ENCODE measurements around the gene PRRC2A.

Gene PRRC2A

DNA sequence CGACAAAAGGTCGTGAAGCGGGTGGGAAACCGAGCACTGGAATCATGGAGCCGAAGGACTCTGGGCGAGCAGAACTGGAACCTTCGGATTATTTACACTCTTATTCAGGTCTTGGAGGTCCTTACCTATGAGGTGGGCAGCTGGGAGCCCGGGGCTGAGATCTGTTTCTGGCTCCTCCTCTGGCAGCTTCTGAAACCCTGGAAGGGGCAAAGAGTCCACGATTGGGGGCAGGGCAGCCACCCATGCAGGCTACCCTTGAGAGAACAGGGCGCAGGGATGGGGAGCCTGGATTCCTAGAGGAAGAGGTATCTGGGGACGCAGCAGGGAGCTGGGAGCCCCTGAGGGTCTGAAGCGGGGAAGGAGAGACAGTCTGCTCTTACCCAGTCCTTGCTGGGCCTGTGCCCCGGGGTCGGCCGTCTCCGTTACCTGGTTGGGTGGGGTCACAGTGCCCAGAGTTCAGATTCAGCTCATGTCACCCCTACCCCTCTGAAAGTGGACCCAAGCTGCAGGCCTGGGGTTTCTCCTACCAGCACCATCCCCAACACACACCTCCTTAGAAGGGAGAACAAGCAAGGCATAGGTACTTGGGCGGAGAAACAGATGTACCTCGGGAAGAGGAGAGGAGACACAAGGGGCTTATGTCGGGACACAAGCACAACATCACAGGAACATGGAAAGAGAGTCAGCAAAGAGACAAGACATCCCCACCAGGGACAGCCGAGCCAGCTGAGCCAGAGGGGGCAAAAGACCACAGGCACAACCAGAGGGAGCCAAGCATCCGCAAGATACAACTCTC, 38.9 kb upstream of the PRRC2A start:
- Histone ChIP-seq H3K36me3 (replicated peaks in 1 of 2; ENCODE audit: control insufficient read depth in 2 of 2, insufficient read depth in 2 of 2, low read length in 2 of 2) (no peaks in the 10 kb centered on the region), H3K4me2 (ENCODE audit: insufficient read depth, low read length, poor library complexity, severe bottlenecking) (peak overlapping the region; percentile 96), H3K4ac (ENCODE audit: low read length) (no peak overlapping the region), H3K27ac (replicated peaks; ENCODE audit: low read length) (no peak overlapping the region), H4K91ac (ENCODE audit: low read depth, low read length, poor library complexity) (no peak overlapping the region), H3K18ac (ENCODE audit: low read length) (peak overlapping the region; percentile 97), H3K79me1 (ENCODE audit: low read depth, low read length) (no peaks in the 10 kb centered on the region), H2BK5ac (ENCODE audit: low read length) (no peak overlapping the region), H2AK5ac (ENCODE audit: low read depth, low read length) (peak overlapping the region; percentile 95), H2BK120ac (ENCODE audit: low read depth, low read length) (no peak overlapping the region), H2AFZ (ENCODE audit: low read length) (peak overlapping the region; percentile 100), H2BK12ac (ENCODE audit: low read length) (no peak overlapping the region), H4K8ac (ENCODE audit: low read depth, low read length) (no peak overlapping the region), H3K4me3 (ENCODE audit: low read length in 2 of 2) (peak overlapping the region; percentile 63 to 96), H3K27me3 (ENCODE audit: control insufficient read depth in 3 of 3, insufficient read depth in 3 of 3, low read depth in 1 of 3, low read length in 3 of 3) (peaks cover 0 to 42% (median 12%) of the 10 kb centered on the region in 3 experiments), H3K9me3 (replicated peaks in 1 of 2; ENCODE audit: control insufficient read depth in 2 of 2, insufficient read depth in 1 of 2, low read depth in 1 of 2, low read length in 2 of 2) (no peaks in the 10 kb centered on the region), H3K23ac (ENCODE audit: low read depth, low read length, poor library complexity) (peak overlapping the region; percentile 97), H3K9ac (ENCODE audit: low read depth, low read length, poor library complexity) (peak overlapping the region; percentile 39), H2BK15ac (ENCODE audit: low read length) (peak overlapping the region; percentile 79), H3K14ac (ENCODE audit: low read length) (peak overlapping the region; percentile 75), H3K4me1 (ENCODE audit: control insufficient read depth in 2 of 2, insufficient read depth in 1 of 2, low read depth in 1 of 2, low read length in 2 of 2) (peaks cover 2 to 9% of the 10 kb centered on the region in 2 donors)
- peak; percentile 18 for DNase-seq (ENCODE audit: low spot score)
- no CpG with 5 or more reads among the region's 21 CpGs for WGBS, 2 donors (ENCODE audit: extremely low coverage in 2 of 2, insufficient read length in 2 of 2, insufficient replicate concordance in 1 of 2)

DNA sequence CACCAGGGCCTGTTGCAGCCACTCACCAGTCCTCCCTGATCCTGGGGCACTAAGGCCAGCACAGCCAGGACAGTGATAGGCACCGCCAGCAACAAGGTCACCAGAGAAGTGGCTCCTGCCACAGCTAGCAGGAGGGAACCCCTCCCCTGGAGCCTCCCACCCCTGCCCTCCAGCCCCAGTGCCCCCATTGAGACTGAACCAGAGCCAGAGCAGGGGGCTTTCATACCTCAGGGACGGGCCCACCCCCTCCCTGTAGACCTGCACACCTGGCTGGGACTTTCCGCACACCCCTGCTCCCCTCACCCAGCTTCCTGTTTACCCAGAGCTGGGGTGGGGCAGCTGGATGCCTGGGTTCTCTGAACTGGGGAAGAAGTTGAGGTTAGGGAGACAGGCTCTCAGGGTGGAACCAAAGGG, 38.3 kb upstream of the PRRC2A start, which contains the start of gene LTB:
LTB (minus strand) TSS at position 195 of the 414 bp plus-strand sequence; CDS start at position 188, 7 bp downstream.
- H4K8ac ChIP-seq (ENCODE audit: low read depth, low read length), result no peak within 1 kb of the TSS
- peaks cover 2 to 9% of the 10 kb centered on the region in 2 donors for H3K4me1 ChIP-seq (ENCODE audit: control insufficient read depth in 2 of 2, insufficient read depth in 1 of 2, low read depth in 1 of 2, low read length in 2 of 2)
- no peaks in the 10 kb centered on the region for H3K36me3 ChIP-seq (replicated peaks in 1 of 2; ENCODE audit: control insufficient read depth in 2 of 2, insufficient read depth in 2 of 2, low read length in 2 of 2)
- no peak within 1 kb of the TSS for H2BK120ac ChIP-seq (ENCODE audit: low read depth, low read length)
- H3K4me3 ChIP-seq (ENCODE audit: low read length in 2 of 2), result peak within 1 kb of the TSS; percentile 63 to 96
- H3K14ac ChIP-seq (ENCODE audit: low read length), result peak within 1 kb of the TSS; percentile 75
- no peaks in the 10 kb centered on the region for H3K79me1 ChIP-seq (ENCODE audit: low read depth, low read length)
- DNase-seq (ENCODE audit: low spot score), result no peak
- H3K18ac ChIP-seq (ENCODE audit: low read length), result peak within 1 kb of the TSS; percentile 97
- H2AFZ ChIP-seq (ENCODE audit: low read length), result peak within 1 kb of the TSS; percentile 100
- H3K4me2 ChIP-seq (ENCODE audit: insufficient read depth, low read length, poor library complexity, severe bottlenecking), result peak within 1 kb of the TSS; percentile 96
- no peak within 1 kb of the TSS for H2BK5ac ChIP-seq (ENCODE audit: low read length)
- no peak within 1 kb of the TSS for H3K27ac ChIP-seq (replicated peaks; ENCODE audit: low read length)
- H2AK5ac ChIP-seq (ENCODE audit: low read depth, low read length), result peak within 1 kb of the TSS; percentile 95
- H3K27me3 ChIP-seq (ENCODE audit: control insufficient read depth in 3 of 3, insufficient read depth in 3 of 3, low read depth in 1 of 3, low read length in 3 of 3), result peaks cover 0 to 36% (median 12%) of the 10 kb centered on the region in 3 experiments
- H3K9ac ChIP-seq (ENCODE audit: low read depth, low read length, poor library complexity), result peak within 1 kb of the TSS; percentile 39
- no CpG with 5 or more reads among the region's 3 CpGs for WGBS, 2 donors (ENCODE audit: extremely low coverage in 2 of 2, insufficient read length in 2 of 2, insufficient replicate concordance in 1 of 2)
- H2BK15ac ChIP-seq (ENCODE audit: low read length), result peak within 1 kb of the TSS; percentile 79
- peak within 1 kb of the TSS; percentile 97 for H3K23ac ChIP-seq (ENCODE audit: low read depth, low read length, poor library complexity)
- no peak within 1 kb of the TSS for H2BK12ac ChIP-seq (ENCODE audit: low read length)
- peak within 1 kb of the TSS; percentile 17 for H3K4ac ChIP-seq (ENCODE audit: low read length)
- no peak within 1 kb of the TSS for H4K91ac ChIP-seq (ENCODE audit: low read depth, low read length, poor library complexity)
- no peaks in the 10 kb centered on the region for H3K9me3 ChIP-seq (replicated peaks in 1 of 2; ENCODE audit: control insufficient read depth in 2 of 2, insufficient read depth in 1 of 2, low read depth in 1 of 2, low read length in 2 of 2)

DNA sequence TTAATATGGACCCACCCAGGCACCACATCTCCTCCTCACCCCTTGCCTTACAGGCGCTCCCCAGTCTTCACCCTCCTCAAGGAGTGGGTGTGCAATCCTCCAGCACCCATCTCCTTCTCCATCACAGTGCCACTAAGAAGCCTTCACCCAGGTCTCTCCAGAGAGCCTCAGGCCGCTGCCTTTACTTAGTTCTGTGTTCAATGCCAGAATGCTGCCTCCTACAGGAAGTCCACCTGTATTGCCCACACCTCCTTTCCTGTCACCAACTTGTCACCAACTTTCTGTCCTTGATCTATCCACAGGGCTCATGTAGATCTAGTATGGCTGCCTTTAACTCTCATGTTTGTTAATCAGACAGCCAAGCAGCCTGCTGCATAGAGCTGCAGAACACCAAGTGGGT, 35.0 kb upstream of the PRRC2A start:
- WGBS, 2 donors (ENCODE audit: extremely low coverage in 2 of 2, insufficient read length in 2 of 2, insufficient replicate concordance in 1 of 2), result no CpG with 5 or more reads among the region's 2 CpGs
- Histone ChIP-seq H3K9me3 (replicated peaks in 1 of 2; ENCODE audit: control insufficient read depth in 2 of 2, insufficient read depth in 1 of 2, low read depth in 1 of 2, low read length in 2 of 2) (no peaks in the 10 kb centered on the region), H3K9ac (ENCODE audit: low read depth, low read length, poor library complexity) (no peak overlapping the region), H4K91ac (ENCODE audit: low read depth, low read length, poor library complexity) (no peak overlapping the region), H2BK5ac (ENCODE audit: low read length) (no peak overlapping the region), H3K4ac (ENCODE audit: low read length) (no peak overlapping the region), H3K4me3 (ENCODE audit: low read length in 2 of 2) (no peak overlapping the region), H3K27me3 (ENCODE audit: control insufficient read depth in 3 of 3, insufficient read depth in 3 of 3, low read depth in 1 of 3, low read length in 3 of 3) (peaks cover 0 to 20% (median 10%) of the 10 kb centered on the region in 3 experiments), H2AK5ac (ENCODE audit: low read depth, low read length) (no peak overlapping the region), H2AFZ (ENCODE audit: low read length) (no peak overlapping the region), H3K79me1 (ENCODE audit: low read depth, low read length) (no peaks in the 10 kb centered on the region), H3K18ac (ENCODE audit: low read length) (no peak overlapping the region), H3K27ac (replicated peaks; ENCODE audit: low read length) (no peak overlapping the region), H3K4me1 (ENCODE audit: control insufficient read depth in 2 of 2, insufficient read depth in 1 of 2, low read depth in 1 of 2, low read length in 2 of 2) (peaks cover 5 to 6% of the 10 kb centered on the region in 2 donors), H3K14ac (ENCODE audit: low read length) (no peak overlapping the region), H2BK12ac (ENCODE audit: low read length) (no peak overlapping the region), H3K4me2 (ENCODE audit: insufficient read depth, low read length, poor library complexity, severe bottlenecking) (no peak overlapping the region), H3K23ac (ENCODE audit: low read depth, low read length, poor library complexity) (no peak overlapping the region), H4K8ac (ENCODE audit: low read depth, low read length) (no peak overlapping the region), H3K36me3 (replicated peaks in 1 of 2; ENCODE audit: control insufficient read depth in 2 of 2, insufficient read depth in 2 of 2, low read length in 2 of 2) (no peaks in the 10 kb centered on the region), H2BK120ac (ENCODE audit: low read depth, low read length) (no peak overlapping the region), H2BK15ac (ENCODE audit: low read length) (no peak overlapping the region)
- no peak for DNase-seq (ENCODE audit: low spot score)

DNA sequence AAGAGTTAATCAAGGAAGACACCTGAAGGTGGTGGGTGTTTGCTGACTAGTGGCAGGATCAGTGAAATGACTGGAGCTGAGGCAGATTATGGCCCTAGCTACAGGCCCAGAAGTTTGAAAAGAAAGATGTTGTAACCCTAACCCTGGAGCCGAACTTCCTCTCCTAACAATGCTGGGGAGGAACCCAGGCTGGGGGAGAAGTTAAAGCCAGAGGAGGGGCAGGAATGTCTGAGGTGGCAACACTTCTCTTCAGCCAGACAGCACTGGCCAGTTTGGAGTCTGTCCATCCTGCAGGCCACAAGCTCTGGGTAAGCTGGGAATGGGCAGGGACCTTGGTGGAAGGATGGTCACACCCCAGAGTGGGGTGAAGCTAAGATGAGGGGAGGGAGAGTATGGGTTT, 34.5 kb upstream of the PRRC2A start, which contains the start of gene LST1:
LST1 (plus strand) TSS at position 270 of the 400 bp plus-strand sequence. CDS start 1,023 bp downstream, outside the sequence.
- H3K27ac ChIP-seq (replicated peaks; ENCODE audit: low read length), result no peak within 1 kb of the TSS
- H2BK5ac ChIP-seq (ENCODE audit: low read length), result no peak within 1 kb of the TSS
- peak within 1 kb of the TSS; percentile 65 for H3K18ac ChIP-seq (ENCODE audit: low read length)
- H3K27me3 ChIP-seq (ENCODE audit: control insufficient read depth in 3 of 3, insufficient read depth in 3 of 3, low read depth in 1 of 3, low read length in 3 of 3), result peaks cover 0 to 19% (median 9%) of the 10 kb centered on the region in 3 experiments
- no peak for DNase-seq (ENCODE audit: low spot score)
- H3K4me3 ChIP-seq (ENCODE audit: low read length in 2 of 2), result no peak within 1 kb of the TSS
- no peak within 1 kb of the TSS for H3K9ac ChIP-seq (ENCODE audit: low read depth, low read length, poor library complexity)
- H3K36me3 ChIP-seq (replicated peaks in 1 of 2; ENCODE audit: control insufficient read depth in 2 of 2, insufficient read depth in 2 of 2, low read length in 2 of 2), result no peaks in the 10 kb centered on the region
- no peak within 1 kb of the TSS for H2BK120ac ChIP-seq (ENCODE audit: low read depth, low read length)
- H3K4me1 ChIP-seq (ENCODE audit: control insufficient read depth in 2 of 2, insufficient read depth in 1 of 2, low read depth in 1 of 2, low read length in 2 of 2), result peaks cover 4% of the 10 kb centered on the region in 2 donors
- H4K91ac ChIP-seq (ENCODE audit: low read depth, low read length, poor library complexity), result no peak within 1 kb of the TSS
- no peaks in the 10 kb centered on the region for H3K9me3 ChIP-seq (replicated peaks in 1 of 2; ENCODE audit: control insufficient read depth in 2 of 2, insufficient read depth in 1 of 2, low read depth in 1 of 2, low read length in 2 of 2)
- no peak within 1 kb of the TSS for H3K4me2 ChIP-seq (ENCODE audit: insufficient read depth, low read length, poor library complexity, severe bottlenecking)
- peak within 1 kb of the TSS; percentile 20 for H2BK15ac ChIP-seq (ENCODE audit: low read length)
- no peak within 1 kb of the TSS for H3K4ac ChIP-seq (ENCODE audit: low read length)
- H4K8ac ChIP-seq (ENCODE audit: low read depth, low read length), result no peak within 1 kb of the TSS
- no peaks in the 10 kb centered on the region for H3K79me1 ChIP-seq (ENCODE audit: low read depth, low read length)
- H2AFZ ChIP-seq (ENCODE audit: low read length), result no peak within 1 kb of the TSS
- WGBS, 2 donors (ENCODE audit: extremely low coverage in 2 of 2, insufficient read length in 2 of 2, insufficient replicate concordance in 1 of 2), result no CpG with 5 or more reads among the region's 1 CpG
- H3K14ac ChIP-seq (ENCODE audit: low read length), result no peak within 1 kb of the TSS
- H2BK12ac ChIP-seq (ENCODE audit: low read length), result no peak within 1 kb of the TSS
- H3K23ac ChIP-seq (ENCODE audit: low read depth, low read length, poor library complexity), result peak within 1 kb of the TSS; percentile 29
- H2AK5ac ChIP-seq (ENCODE audit: low read depth, low read length), result no peak within 1 kb of the TSS
